SIG-M5 (cell line): Measurements from ENCODE around the gene ZBTB46.
"Not testable (repeated sequence)": the region's sequence is repeated elsewhere in the genome, so short reads cannot be mapped to it uniquely, and the experiment has no call there.

Source experiments
- DNase-seq: peaks from one replicate; lab custom pipeline; 2025; lab: John Stamatoyannopoulos, UW

ZBTB46 gene, protein sequence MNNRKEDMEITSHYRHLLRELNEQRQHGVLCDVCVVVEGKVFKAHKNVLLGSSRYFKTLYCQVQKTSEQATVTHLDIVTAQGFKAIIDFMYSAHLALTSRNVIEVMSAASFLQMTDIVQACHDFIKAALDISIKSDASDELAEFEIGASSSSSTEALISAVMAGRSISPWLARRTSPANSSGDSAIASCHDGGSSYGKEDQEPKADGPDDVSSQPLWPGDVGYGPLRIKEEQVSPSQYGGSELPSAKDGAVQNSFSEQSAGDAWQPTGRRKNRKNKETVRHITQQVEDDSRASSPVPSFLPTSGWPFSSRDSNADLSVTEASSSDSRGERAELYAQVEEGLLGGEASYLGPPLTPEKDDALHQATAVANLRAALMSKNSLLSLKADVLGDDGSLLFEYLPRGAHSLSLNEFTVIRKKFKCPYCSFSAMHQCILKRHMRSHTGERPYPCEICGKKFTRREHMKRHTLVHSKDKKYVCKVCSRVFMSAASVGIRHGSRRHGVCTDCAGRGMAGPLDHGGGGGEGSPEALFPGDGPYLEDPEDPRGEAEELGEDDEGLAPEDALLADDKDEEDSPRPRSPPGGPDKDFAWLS

DNA sequence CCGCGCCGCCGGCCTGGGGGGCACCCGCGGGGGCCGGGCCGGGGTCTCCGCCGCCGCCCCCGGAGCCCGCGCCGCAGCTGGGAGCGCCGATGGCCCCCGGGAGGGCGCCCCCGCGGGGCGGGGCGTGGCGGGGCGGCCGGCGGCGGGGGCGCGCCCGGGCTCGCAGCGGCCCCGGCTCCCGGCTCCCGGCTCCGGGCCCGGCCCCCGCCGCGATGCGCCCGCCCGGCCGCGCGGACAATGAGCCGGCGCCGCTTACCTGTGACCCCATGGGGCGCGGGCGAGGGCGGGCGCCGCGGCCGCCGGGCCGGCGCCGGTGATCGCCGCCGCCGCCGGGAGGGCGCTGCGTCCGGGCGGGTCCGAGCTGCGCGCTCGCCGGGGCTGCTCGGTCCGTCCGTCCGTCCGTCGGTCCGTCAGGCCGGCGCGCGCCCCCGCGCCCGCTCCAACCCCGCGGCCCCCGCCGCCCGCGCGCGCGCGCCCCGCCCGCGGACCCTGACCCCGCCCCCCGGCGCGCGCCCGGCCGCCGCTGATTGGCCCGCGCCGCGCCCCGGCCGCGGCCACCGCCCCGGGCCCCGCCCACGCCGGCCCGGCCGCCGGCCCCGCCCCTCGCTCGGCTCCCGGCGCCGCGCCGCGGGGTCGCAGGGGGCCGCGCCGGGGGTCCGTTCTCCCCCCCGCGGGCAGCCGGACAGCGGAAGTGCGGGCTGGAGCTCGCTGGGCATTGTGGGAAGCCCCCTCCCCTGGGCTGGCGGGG lies at the start of gene ZBTB46:
TSS of gene ZBTB46 (minus strand) at position 424 of the 748 bp plus-strand sequence. CDS start 40,507 bp downstream, outside the sequence.
- no peak for DNase-seq

DNA sequence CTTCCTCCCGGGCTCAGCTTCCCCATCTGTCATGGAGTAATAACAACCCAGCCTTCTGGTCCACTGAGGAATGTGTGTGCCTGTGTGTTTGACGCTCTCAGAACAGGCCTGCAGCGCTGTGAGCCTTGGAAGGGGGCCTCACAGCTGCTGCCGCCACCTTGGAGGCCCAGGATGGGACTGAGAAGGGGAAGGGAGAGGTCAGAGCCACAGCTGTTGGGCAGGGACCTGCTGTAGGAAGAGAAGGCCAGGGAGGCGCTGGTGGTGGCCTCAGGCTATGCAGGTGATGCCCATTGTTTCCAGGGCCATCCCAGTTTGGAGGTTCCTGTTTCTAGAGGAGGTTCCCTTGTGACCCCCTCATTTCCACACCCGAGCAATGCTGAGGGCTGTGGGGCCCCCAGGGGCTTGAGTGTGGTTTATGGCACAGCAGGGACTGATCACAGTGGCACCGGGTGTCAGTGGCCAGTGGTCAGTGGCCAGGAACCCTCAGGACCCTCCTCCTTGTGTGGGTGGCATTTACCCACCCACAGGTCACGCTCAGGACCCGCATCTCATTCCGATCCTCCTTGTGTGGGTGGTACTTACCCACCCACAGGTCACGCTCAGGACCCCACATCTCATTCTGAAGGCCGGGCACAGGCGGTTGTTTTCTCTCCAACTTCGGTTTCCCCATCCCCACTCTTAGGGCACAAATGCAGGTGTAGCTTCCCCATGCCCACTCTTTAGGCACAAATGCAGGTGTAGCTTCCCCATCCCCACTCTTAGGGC lies 48.0 kb upstream of the ZBTB46 start:
- no peak for DNase-seq

DNA sequence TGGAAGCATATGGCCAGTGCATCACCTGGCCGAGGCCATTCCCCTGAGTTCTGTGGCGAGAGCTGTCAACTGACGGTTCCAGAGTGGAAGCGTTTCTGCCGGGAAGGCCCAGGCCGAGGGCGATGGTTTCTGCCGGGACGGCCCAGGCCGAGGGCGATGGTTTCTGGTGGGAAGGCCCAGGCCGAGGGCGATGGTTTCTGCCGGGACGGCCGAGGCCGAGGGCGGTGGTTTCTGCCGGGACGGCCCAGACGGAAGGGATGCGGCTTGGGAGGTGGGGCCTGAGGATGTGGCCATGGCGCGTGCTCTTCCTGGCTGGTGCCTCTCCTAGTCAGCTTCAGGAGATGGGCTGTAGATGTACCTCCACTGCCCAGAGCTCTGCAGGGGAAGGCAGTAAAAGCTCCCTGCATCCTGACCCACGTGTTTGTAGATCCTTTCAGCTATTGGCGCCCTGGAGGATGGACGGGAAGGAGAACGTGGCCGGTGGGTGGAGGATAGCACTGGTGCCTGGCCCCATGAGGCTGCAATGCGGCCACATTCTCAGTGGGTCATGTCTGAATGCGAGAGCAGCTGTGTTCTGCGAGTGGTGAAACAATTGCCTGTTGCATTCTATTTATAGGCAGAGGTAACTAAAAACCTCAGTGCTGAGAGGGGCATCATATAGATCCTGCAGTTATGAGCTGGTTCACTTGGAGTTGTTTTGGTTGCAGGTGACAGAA lies 46.8 kb upstream of the ZBTB46 start:
- DNase-seq = no peak

DNA sequence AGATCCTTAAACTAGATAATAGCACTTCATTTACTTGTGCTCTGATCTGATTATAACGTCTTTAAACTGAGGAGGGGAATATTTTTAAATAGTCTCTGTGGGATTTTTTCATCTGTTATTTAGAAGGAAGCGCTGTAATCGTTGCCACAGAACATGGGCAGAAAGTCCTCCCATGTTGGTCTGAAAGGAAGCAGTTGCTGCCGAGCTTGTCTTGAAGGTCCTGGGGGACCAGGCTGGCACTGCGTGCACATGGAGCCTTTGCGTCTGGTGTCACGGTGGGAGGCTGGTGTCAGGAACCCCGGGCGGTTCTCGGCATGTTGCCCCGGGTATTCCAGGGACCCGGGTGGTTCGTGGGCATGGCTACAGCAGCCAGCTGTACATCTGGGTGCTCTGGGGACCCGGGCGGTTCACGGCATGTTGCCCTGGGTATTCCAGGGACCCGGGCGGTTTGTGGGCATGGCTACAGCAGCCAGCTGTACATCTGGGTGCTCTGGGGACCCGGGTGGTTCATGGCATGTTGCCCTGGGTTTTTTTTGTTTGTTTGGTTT lies 45.5 kb upstream of the ZBTB46 start:
- no peak for DNase-seq

DNA sequence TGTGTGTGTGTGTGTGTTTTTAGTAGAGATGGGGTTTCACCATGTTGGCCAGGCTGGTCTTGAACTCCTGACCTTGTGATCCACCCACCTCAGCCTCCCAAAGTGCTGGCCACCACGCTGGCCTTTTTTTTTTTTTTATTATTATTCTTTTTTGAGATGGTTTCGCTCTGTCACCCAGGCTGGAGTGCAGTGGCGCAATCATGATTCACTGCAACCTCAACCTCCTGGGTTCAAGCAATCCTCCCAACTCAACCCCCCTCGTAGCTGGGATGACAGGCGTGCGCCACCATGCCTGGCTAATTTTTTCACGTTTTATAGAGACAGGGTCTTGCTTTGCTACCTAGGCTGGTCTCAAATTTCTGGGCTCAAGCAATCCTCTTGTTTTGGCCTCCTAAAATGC lies 43.2 kb upstream of the ZBTB46 start:
- DNase-seq = not testable (repeated sequence)

DNA sequence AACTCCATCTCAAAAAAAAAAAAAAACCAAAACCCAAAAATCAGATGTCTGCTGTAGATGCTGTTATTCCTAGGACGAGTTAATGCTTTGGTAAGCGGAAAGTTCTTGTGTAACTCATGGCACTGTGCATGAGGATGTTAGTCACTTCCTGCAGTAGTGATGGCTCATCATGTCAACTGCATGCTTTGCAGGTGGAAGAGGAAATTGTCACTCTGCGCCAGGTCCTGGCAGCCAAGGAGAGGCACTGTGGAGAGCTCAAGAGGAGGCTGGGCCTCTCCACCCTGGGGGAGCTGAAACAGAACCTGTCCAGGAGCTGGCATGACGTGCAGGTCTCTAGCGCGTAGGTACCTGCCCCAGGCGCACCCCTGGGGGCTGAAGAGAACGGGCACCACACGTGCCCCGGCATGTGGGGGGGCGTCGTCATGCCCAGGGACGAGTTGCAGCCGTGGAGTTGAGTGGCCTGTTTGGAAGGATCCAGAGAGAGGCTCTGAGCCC lies 42.5 kb upstream of the ZBTB46 start:
- peak; percentile 62 for DNase-seq

DNA sequence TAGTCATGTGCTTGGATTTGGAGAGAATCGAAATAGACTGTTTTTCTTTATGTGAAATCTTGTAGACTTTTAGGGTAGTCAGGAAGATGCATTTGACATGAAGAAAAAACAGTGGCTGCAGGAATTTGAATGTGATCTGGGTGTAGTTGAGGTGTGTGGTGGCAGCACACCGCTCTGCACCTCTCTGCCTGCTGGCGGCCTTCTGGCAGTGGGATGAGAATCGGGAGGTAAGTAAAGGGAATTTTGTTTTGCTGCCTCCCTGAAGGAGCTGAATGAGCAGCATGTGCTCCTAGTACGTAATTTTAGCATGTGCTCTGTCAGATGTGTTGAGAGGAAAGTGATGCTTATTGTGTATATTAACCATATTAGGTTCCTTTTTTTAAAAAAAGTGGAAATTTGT lies 37.2 kb upstream of the ZBTB46 start:
- no peak for DNase-seq

DNA sequence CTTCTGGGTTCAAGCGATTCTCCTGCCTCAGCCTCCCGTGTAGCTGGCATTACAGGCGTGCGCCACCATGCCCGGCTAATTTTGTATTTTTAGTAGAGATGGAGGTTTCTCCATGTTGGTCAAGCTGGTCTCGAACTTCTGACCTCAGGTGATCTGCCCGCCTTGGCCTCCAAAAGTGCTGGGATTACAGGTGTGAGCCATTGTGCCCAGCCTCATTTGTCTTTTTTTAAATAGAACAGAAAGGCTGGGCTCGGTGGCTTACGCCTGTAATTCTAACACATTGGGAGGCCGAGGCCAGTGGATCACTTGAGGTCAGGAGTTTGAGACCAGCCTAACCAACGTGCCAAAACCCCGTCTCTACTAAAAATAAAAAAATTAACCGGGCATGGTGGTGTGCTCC lies 36.0 kb upstream of the ZBTB46 start:
- not testable (repeated sequence) for DNase-seq

DNA sequence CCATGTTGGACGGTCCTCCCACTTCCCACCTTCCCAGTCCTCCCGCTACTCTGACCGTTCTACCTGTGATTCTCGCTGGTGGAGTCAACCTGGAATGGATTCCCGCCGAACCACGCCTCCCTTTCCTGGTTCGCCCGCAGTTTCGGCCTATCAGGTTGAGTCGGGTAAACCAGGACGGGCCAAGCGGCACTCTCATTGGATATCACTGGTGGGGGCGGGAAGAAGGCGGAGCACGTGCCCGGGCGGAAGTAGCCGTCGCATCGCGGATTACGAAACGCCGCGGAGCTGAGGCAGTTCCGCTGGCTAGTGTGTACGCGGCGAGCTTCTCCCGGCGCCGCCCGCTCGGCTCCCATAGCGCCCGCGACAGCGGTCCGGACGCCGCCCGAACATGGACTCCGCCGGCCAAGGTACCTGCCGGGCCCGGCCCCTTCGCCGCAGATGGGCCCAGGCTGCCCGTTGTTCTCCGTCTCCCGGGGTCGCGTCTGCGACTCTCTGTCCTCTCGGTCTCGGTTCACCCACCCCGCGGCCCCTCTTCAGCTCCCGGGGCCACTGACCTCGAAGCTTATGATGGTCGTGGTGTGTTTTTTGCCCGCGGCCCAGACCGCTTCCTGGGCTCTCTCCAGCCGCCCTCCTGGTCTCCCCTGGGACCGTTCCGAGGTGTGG lies 34.0 kb upstream of the ZBTB46 start, which contains the start of gene TPD52L2:
TSS of gene TPD52L2 (plus strand) at position 293 of the 663 bp plus-strand sequence. CDS start at position 389, 96 bp downstream.
- DNase-seq = peak; percentile 84

DNA sequence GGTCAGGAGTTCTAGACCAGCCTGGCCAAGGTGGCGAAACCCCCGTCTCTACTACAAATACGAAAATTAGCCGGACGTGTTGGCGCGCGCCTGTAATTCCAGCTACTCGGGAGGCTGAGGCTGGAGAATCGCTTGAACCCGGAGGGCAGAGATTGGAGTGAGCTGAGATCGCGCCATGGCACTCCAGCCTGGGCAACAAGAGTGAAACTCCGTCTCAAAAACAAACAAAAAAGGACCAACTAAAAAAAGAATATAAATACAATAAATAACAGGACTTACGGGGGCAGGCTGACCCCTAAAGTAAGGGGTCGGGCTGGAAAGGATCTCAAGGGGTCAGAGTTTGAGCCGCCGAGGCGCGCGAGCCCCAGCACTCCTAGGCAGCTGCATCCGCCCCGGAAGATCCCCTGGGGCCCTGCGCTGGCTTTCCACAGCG lies 33.5 kb upstream of the ZBTB46 start:
- DNase-seq = no peak

DNA sequence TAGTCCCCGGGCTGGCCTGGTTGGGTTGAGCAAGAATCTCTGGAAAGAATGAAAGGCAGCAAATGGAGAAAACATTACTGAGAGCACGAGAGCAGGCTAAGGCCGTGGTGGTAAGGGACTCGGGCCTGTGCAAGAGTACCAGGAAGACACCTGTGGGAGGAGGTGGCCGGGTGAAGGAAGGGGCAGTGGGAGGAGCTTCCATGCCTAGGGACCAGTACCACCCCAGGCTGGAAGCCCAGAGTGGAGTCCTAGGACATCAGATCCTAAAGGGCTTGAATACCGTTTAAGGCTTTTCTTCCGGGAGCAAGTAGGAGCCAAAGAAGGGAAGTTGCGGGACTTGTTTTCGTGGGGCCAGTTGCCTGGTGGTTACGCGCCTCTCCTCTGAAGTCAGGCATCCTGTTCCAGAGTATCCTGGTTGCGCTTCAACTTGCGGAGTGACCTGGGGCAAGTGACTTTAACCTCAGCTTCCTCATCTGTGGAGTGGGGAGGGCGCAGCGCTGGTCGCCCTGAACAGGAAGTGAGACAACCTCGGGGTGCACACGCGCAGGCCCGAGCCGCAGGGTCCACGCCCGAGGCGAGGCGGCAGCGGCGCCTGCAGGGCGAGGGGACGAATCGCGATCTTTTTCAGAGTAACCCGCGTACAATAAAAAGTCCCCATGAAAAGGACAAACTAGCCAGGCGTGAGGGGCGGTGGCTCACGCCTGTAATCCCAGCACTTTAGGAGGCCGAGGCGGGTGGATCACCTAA lies 32.9 kb upstream of the ZBTB46 start:
- DNase-seq = peak; percentile 82

DNA sequence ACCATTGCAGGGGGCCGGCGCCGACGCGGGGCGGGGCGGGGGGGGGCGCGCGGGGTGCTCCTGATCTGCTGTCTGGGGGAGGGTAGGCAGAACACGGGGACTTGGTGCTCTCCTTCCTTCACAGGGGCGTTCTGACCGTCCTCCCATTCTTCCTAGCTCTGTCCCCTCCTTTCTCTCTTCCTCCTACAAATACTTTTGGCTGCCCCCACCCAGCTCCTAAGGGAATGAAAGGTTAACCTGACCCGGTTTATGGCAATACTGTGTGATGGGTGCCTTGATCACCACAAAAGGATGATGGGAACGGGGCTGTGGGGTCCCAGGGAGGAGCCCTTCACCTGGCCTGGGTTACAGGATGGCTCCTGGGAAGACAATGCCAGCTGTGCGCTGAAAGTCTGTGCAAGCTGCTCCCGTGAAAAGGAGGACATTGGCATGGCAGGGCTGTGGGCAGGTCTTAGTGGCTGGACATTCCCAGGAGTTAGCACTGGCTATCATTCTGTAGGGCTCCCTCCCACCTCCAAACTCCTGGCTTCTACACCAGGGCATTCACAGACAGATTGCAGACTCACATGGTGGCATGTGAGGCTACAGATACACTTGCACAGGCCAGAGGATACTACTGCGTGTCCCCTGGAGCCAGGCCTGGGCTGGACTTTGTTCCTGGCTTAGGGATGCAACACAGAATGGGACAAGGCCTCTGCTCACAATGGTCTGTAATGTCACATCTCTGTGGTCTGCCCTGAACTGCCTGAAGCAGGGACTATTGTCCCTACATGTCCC lies 32.1 kb upstream of the ZBTB46 start:
- no peak for DNase-seq

DNA sequence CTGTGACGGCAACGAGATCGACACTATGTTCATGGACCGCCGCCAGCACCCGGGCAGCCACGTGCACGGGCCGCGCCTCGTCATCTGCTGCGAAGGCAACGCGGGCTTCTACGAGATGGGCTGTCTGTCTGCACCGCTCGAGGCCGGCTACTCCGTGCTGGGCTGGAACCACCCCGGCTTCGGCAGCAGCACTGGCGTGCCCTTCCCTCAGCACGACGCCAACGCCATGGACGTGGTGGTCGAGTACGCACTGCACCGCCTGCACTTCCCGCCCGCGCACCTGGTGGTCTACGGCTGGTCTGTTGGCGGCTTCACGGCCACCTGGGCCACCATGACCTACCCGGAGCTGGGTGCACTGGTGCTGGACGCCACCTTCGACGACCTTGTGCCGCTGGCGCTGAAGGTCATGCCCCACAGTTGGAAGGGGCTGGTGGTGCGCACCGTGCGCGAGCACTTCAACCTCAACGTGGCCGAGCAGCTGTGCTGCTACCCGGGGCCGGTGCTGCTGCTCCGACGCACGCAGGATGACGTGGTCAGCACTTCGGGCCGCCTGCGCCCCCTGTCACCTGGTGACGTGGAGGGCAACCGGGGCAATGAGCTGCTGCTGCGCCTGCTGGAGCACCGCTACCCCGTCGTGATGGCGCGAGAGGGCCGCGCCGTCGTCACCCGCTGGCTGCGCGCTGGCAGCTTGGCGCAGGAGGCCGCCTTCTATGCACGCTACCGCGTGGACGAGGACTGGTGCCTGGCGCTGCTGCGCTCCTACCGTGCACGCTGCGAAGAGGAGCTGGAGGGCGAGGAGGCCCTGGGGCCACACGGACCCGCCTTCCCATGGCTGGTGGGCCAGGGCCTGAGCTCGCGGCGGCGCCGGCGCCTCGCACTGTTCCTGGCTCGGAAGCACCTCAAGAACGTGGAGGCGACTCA lies 31.2 kb upstream of the ZBTB46 start:
- DNase-seq = no peak

DNA sequence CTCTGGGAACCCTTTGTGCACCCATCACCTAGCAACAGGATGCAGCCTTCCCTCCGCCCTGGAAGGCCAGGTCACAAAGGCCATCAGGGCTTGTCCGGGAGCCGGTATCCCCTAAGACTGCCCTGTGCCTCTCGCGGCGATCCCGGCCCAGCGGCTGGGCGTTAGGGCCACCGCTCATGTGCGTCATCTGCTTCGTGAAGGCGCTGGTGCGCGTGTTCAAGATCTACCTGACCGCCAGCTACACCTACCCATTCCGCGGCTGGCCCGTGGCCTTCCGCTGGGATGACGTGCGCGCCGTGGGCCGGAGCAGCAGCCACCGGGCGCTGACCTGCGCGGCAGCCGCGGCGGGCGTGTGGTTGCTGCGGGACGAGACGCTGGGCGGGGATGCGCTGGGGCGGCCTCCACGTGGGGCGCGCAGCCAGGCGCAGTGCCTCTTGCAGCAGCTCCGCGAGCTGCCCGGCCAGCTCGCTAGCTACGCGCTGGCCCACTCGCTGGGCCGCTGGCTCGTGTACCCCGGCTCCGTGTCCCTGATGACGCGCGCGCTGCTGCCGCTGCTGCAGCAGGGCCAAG lies 30.4 kb upstream of the ZBTB46 start, which contains the start of gene ABHD16B:
TSS of gene ABHD16B (plus strand) at position 134 of the 570 bp plus-strand sequence. CDS start at position 177, 43 bp downstream.
- no peak for DNase-seq

DNA sequence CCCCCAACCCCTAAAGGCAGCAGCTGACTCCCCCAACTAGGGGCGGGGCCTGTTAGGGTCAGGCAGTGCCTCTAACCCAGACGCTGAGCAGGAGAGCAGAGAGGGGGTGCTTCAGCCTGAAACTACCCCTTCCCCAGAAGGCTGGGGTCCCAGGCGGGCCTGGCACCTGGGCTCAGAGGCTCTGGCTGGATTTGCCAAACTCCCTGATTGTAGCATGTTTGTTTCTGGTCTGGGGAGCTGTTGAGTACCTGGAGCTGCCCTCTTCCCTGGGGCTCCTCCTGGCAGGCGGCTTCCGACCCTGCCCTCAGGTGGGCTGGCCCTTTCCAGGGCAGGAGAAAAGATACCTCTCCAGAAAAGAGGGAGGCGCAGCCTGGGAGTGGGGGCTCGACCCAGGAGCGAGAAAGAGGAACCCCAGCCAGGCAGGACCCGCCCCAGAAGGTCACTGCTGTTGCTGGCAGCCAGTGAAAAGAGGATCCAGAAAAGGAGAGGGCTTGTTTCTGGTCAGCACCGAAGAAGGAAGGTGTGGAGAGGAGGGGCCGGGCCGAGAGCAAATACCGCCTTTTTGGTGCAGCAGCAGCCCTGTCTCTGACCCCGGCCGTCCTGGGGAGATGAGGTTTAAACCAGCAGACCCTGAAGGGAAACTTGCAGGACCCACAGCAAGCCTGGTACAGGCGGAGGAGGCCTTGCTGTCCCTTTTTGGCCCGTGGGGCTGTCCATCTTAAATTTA lies 29.4 kb upstream of the ZBTB46 start:
- no peak for DNase-seq

DNA sequence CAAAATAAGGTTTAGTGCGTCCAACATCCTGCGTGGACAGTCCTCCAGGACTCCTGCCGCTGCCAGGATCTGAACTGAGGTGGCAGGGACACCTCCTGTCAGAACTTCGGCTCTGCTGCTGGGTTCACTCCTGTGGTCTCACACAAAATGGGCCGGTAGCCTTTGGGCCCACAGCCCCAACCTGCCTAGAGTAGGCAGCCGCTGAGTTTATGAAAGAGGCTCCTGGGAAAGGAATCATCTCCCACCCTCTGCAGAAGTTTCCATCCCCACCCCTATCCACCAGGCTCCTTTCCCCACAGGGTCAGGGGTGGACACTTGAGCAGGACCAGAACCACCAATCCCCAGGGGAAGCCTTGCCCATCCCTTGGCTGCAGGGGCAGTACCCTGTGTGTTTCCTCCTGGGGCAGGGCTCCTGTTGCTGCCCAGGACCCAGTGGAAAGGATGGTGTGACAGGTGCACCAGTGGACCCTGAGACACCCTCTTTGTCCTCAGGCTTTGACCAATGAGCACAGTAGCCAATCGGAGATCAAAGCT lies 28.2 kb upstream of the ZBTB46 start:
- no peak for DNase-seq
